8988T (cell line): ENCODE data around the gene RNF150.

Experiments used
- DNase-seq: peaks from one replicate; pipeline ENCODE4 v3.0.0; 2011

Gene RNF150

GRCh38 chr4:141130947-141131605 is 2.2 kb downstream of the RNF150 start:
- DNase-seq = no peak

- DNase-seq = no peak
Observed at GRCh38 chr4:141127884-141128283, 5.4 kb downstream of the RNF150 start.

GRCh38 chr4:141126769-141127168 is 6.5 kb downstream of the RNF150 start:
- DNase-seq = no peak

- DNase-seq = no peak
Observed at GRCh38 chr4:141124224-141124623, 9.0 kb downstream of the RNF150 start.

- no peak for DNase-seq
Observed at GRCh38 chr4:141121768-141122454, 11.4 kb downstream of the RNF150 start.

GRCh38 chr4:141121101-141121500 is 12.2 kb downstream of the RNF150 start:
- DNase-seq = no peak

GRCh38 chr4:141120036-141120593 is 13.2 kb downstream of the RNF150 start:
- DNase-seq = no peak

- DNase-seq = no peak
Observed at GRCh38 chr4:141119071-141119470, 14.2 kb downstream of the RNF150 start.

- no peak for DNase-seq
Observed at GRCh38 chr4:141118381-141118780, 14.9 kb downstream of the RNF150 start.

GRCh38 chr4:141117935-141118334 is 15.3 kb downstream of the RNF150 start:
- no peak for DNase-seq

- DNase-seq = no peak
Observed at GRCh38 chr4:141109983-141110382, 23.3 kb downstream of the RNF150 start.

- DNase-seq = no peak
Observed at GRCh38 chr4:141107927-141108326, 25.3 kb downstream of the RNF150 start.

- DNase-seq = no peak
Observed at GRCh38 chr4:141102367-141102766, 30.9 kb downstream of the RNF150 start.

GRCh38 chr4:141101511-141101910 is 31.8 kb downstream of the RNF150 start:
- no peak for DNase-seq

GRCh38 chr4:141099326-141099725 is 33.9 kb downstream of the RNF150 start:
- DNase-seq = no peak

GRCh38 chr4:141098163-141098562 is 35.1 kb downstream of the RNF150 start:
- no peak for DNase-seq

- no peak for DNase-seq
Observed at GRCh38 chr4:141090473-141090872, 42.8 kb downstream of the RNF150 start.

- no peak for DNase-seq
Observed at GRCh38 chr4:141081921-141082395, 51.3 kb downstream of the RNF150 start.

GRCh38 chr4:141080668-141081067 is 52.6 kb downstream of the RNF150 start:
- no peak for DNase-seq

GRCh38 chr4:141079393-141079930 is 53.8 kb downstream of the RNF150 start:
- DNase-seq = no peak

GRCh38 chr4:141078871-141079270 is 54.4 kb downstream of the RNF150 start:
- no peak for DNase-seq

GRCh38 chr4:141077611-141078225 is 55.6 kb downstream of the RNF150 start:
- DNase-seq = no peak

- no peak for DNase-seq
Observed at GRCh38 chr4:141075553-141075952, 57.7 kb downstream of the RNF150 start.
